C1 segment of cervical spinal cord (tissue), 14 donors: Measurements from ENCODE around the gene CEBPB.

Experiments
- DNase-seq, 14 donors: peaks; one replicate each; lab custom pipeline; 2025; lab: John Stamatoyannopoulos, UW

The CEBPB gene

DNA sequence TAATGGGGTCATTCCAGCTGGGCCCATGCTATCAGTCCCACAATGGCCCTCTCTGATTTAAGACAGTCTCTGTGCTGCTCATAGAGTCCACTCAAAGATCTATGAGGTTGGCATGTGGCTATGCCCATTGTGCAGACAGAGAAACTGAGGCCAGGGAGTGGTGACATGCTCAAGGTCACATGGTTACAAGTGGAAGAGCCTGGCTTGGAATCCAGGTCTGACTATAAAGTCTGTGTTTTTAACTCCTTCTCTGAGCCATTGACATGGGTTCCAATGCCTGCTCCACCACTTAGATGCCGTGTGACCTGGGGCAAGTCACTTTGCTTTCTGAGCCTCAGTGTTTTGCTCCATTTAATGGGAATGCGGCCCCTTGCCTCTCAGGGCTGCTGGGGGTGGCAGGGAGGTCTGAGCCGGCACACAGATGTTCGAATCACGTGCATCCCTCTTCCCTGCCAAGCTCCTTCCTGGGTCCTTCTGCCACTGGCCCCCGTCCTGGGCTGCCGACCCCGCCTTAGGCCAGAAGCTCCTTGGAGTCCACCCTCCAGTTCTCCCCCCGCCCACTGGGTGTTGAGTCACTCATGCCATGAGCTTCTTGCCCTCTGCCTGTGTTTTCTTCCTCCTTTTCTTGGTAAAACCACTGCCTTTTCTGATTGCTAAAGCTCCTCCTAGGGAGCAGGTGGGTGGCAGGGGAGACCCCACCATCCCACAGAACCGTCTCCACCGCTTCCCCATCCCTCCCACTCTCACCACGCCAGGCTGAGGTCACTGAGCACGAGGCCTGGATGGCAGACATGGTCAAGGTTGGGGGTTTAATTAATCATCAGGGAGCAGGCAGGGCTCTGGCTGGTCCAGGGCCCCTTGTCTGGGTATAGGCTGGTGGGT lies 35.7 kb downstream of the CEBPB start:
- peak in 1 of 14 donors; percentile 36 for DNase-seq

DNA sequence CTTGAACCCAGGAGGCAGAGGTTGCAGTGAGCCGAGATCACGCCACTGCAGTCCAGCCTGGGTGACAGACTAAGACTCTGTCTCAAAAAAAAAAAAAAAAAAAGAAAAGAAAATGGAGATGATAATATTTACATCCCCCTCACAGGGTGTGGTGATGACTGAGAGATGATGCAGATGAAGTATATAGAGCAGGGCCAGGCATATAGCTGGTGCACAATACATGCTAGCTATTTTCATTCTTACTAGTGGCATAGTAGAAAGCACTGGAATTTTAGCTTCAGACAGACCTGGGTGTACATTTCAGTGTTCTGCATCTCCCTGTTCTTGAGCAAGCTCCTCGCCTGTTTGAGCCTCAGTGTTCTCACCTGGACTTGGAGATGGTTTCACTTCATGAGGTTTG lies 36.9 kb downstream of the CEBPB start:
- no peak for DNase-seq

DNA sequence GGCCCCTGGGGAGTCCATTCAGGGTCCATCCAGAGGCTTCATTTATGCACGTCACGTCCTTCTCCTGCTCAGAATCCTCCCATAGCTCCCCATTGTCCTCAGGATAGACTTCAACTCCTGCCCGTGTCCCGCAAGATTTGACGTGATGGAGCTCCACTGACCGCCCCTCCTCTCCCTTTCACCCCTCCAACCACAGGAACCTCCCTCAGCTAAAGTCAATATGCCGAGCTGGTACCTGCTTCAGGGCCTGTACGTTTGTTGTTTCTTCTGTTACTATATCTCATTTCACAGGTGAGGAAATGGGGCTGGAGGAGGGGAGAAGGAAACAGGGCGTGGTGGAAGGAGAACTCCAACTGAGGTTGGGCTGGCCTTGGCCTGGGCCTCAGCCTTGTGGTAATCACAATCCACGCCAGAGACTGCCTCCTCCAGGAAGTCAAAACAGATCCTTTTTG lies 38.6 kb downstream of the CEBPB start:
- DNase-seq: no peak

DNA sequence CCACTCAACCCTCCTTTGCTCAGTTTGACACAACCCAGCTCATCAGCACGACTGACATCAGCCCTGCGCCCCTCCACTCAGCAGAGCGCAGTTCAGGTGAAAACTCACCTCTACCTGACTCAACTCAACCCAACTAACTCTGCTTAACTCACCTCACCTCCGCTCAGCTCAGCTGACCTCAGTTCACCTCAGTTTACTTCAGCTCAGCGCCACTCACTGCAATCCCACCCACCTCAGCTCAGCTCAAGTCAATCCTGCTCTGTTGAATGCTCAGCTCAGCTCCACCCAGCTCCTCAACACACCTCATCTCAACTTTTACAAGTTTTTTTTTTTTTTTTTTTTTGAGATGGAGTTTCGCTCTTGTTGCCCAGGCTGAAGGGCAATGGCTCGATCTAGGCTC lies 39.6 kb downstream of the CEBPB start:
- DNase-seq: no peak

DNA sequence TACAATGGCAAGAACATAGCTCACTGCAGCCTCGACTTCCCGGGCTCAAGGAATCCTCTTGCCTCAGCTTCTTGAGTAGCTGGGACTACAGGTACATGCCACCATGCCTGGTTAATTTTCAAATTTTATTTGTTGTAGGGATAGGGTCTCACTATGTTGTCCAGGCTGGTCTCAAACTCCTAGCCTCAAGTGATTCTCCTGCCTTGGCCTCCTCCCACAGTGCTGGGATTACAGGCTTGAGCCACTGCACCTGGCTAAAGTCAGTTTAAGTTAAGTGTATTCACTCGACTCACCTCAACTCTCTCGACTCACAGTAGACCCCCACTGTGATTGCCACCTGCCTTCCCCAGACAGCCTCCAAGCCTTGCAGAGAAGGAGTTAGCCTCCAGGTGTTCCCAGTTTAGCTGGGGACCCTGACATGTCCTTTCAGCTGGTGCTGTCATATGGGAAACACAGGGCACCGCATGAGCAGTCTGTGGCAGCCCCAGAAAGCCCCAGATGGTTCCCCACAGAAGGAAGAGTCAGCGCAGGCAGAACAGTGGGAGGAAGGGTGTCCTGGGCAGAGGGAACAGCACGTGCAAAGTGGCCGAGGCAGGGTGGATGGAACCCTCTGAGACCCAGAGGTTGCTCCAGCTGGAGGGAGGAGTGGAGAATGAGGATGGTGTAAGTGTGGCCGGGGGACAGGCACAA lies 40.4 kb downstream of the CEBPB start:
- no peak for DNase-seq

DNA sequence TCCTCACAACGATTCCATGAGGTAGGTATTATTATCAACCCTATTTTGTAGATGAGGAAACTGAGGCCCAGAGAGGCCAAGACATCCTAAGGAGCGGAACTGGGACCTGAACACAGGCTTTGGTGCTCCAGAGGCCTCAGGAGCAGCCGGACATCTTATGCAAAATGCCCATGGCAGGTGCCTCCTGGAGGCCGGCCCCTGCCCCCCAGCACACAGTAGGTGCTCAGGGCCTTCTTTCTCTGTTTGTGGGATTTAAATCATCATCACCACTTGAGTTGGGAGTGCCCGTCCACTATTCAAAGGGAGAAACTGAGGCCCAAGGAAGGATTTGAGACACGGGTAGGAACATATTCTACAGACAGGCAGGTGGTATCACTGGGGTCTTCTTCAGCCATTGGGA lies 41.2 kb downstream of the CEBPB start:
- no peak for DNase-seq

DNA sequence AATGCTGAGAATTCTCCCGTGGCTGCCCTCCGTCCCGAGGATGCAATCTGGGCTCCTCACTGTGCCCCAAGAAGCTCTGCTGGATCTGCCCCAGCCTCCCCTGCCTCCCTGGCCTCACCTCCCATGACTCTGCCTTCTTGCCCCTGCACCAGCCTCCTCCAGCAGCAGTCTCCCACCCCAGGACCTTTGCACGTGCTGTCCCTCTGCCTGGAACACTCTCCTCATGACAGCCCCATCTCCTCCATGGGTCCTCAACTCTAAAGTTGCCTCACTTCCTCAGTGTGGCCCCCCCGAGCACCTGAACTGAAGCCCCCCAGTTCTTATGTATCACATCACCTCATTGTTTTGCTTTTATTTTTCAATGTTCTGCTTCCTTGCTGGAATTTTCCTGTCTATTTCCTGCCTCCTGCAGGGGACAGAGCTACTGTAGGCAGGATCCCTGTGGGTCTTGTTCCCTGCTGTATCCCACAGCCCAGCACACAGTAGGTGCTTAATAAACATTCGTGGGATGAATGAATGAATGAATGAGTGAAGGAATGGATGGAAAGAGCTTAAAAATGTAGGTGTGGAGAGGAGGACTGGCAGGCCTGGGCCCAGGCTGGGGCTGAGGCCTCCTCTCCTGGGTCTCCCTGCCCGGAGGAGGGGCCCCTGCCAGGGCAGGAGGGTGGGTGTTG lies 42.2 kb downstream of the CEBPB start:
- DNase-seq: no peak

DNA sequence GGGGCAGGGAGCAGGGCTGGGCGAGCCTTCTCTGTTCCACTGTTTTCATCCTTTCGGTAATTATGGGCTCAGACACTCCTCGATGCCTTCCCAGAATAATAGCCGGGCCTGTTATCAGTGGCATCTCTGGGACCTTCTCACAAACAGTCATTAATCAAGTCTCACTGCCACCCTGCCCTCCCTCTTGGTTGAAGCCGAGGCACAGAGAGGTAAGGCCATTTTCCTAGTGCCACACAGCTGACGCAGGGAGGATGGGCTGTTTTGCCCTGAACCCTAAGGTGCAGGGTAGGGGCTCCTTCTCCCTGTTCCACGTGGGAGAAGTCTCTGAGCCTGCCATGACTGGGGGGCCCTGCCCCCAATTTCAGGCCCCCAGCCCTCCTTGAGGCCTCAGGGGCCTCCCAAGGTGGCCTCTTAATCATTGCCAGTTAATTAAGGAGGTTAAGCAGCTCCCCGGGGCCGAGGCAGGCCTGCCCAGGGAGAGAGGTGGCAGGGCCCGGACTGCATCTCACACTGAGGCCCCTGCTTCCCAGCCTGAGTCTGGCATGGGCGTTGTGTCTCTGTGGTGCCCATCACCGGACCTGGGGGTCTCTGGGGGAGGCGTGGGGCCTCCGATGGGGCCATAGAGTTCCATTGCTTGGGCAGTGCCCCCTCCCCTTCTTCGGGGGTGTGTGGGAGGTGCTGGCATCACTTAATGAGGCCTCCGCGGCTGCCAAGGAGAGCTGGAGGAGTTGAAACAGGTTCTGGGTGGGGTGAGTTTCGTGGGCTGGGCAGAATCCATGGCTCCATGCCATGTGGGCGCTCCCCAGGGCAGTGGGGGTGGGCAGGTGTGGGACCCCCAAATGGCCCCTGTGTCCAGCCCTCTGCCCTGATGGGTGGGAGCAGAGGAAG lies 42.9 kb downstream of the CEBPB start:
- DNase-seq: no peak

DNA sequence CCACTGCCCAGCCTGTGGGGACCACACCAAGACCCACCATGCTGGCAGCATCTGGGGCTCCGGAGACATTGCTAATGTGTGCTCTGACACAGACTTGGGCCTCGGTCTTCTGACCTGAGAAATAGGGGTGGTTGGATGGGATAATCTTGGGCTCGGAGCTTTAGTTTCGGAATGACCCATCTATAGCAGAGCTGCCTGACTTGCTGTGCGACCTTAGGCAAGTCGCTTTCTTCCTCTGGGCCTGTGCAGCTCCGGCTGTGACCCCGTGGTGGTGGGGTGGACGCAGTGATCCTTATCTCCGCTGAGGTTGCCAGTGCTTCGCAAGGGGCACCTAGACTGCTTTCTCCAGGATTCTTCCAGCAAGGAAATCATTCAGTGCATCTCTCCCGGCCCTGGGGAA lies 43.7 kb downstream of the CEBPB start:
- DNase-seq: no peak

DNA sequence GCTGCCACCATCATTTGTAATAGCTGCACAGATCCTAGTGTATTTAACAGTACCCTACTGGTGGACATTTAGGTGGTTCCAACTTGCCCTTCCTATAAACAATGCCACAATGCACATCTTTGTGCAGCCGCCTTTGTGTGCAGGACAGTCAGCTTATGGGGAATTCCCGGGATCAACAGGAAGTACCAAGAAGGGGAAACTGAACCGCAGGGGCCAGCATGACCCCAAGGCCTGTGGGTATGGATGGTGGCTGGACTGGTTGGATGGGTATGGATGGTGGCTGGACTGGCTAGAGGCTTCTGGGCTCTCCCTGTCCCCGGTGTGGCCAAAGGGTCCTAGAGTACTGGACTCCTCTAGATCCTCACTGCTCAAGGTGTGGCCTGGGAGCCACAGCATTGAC lies 46.7 kb downstream of the CEBPB start:
- no peak for DNase-seq

DNA sequence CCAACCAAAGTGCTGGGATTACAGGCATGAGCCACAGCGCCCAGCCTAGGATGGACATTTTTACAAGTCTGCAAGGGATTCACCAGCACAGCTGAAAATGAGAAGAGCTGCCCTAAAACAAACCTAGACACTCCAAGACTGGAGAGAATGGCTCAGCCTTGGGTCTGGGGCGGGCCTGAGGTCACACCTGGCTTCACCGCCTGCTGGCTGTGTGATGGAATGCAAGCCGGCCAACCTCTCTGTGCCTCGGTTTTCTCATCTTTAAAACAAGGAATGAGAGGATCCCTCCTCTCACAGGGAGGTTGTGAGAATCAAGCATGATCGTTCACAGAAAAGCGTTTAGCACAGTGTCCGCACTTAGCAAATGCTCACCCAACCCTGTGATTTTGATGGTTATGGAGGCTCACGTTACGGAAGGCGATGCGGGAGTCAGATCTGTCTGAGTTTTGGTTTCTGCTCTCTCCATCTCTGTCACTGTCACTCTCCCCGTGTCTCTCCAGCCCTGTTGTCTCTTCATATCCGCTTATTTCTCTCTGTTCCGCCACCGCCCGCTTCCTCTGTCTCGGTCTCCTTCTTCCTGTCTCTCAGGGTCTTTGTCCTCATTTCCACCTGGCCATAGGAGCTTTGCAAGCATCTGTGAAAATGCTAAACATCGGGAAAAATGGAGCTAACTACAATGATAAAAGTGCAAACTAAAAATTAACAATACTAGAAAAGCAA lies 47.6 kb downstream of the CEBPB start:
- DNase-seq: no peak

DNA sequence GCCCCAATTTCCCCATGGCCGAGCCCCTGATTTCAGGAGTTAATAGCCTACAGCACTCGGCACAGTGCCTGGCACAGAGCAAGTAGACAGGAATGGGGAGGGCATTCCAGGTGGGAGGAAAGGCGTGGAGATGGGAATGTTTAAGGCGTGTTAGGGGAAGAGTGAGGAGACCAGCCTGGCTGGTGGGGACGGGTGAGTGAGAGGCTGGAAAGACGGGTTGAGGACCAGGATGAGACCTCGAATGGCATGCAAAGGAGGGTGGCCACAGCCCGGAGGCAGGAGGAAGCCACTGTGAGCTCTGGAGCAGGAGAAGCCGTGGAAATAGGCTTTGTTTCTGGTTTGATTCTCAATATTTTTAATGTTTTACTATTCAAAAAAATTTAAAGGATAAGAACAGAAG lies 49.5 kb downstream of the CEBPB start:
- DNase-seq: no peak

DNA sequence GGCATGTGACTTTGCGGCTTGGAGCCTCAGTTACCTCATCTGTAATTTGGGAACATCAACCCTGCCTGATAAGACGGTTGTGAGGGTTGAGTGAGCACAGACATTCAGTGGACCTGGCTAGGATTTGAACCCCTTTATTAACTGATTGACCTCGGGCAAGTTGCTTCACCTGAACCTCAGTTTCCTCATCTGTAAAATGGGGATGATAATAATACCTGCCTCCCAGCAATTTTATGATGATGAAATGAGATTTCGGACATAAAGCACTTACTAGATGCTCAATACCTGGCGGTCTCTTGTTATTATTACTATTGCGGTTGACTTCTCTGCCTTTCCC lies 51.5 kb downstream of the CEBPB start:
- DNase-seq: no peak
